Mucosa of gallbladder (tissue), 1 donor: Measurements from ENCODE around the gene CACNA1S. TPM values are rescaled to one million over a fixed set of nuclear protein-coding genes. Genes with fewer than 3 reads are reported as not detected.

Experiments
- DNase-seq: peaks from one replicate; pipeline ENCODE4 v3.0.0-alpha.2; 2020; ENCODE audit warnings: low spot score
- total RNA-seq: library from RNA; stranded (reverse); gene quantifications from one replicate; pipeline ENCODE4 v1.2.1, GENCODE V29; 2021
- donor health status: DM: no; HTN: no; CAD: no.

Gene CACNA1S
- total RNA-seq: not detected

- DNase-seq: no peak
These were observed at the start of gene CACNA1S for GRCh38 chr1:201112173-201112731. CACNA1S (minus strand) TSS chr1:201112426; CDS start chr1:201112339, 87 bp downstream.

- DNase-seq: no peak
These were observed 45.7 kb upstream of the CACNA1S start for GRCh38 chr1:201157949-201158348.

GRCh38 chr1:201156819-201157218, 44.6 kb upstream of the CACNA1S start:
- no peak for DNase-seq

GRCh38 chr1:201156346-201156745, 44.1 kb upstream of the CACNA1S start:
- no peak for DNase-seq

GRCh38 chr1:201155354-201155753, 43.1 kb upstream of the CACNA1S start:
- no peak for DNase-seq

GRCh38 chr1:201154389-201155165, 42.4 kb upstream of the CACNA1S start, which contains the start of gene TMEM9:
TMEM9 (minus strand) TSS chr1:201154474; CDS start chr1:201153923, 551 bp downstream.
- DNase-seq: peak; percentile 98

- no peak for DNase-seq
These were observed 41.5 kb upstream of the CACNA1S start for GRCh38 chr1:201153474-201154388.

- DNase-seq: no peak
These were observed 37.2 kb upstream of the CACNA1S start for GRCh38 chr1:201149400-201149799.

GRCh38 chr1:201147396-201148015, 35.3 kb upstream of the CACNA1S start:
- DNase-seq: no peak

- DNase-seq: no peak
These were observed 34.6 kb upstream of the CACNA1S start for GRCh38 chr1:201146626-201147390.

- DNase-seq: no peak
These were observed 33.6 kb upstream of the CACNA1S start for GRCh38 chr1:201145816-201146215.

GRCh38 chr1:201145132-201145531, 32.9 kb upstream of the CACNA1S start:
- no peak for DNase-seq

- no peak for DNase-seq
These were observed 32.5 kb upstream of the CACNA1S start for GRCh38 chr1:201144701-201145100.

GRCh38 chr1:201143726-201144635, 31.8 kb upstream of the CACNA1S start:
- no peak for DNase-seq

GRCh38 chr1:201142849-201143725, 30.9 kb upstream of the CACNA1S start:
- DNase-seq: no peak

GRCh38 chr1:201142011-201142848, 30.0 kb upstream of the CACNA1S start:
- DNase-seq: peak; percentile 20

- DNase-seq: no peak
These were observed 29.2 kb upstream of the CACNA1S start for GRCh38 chr1:201141418-201141817.

GRCh38 chr1:201140941-201141260, 28.7 kb upstream of the CACNA1S start:
- DNase-seq: no peak
